GM12878 (cell line): ENCODE results near the gene FMNL3. TPM values are rescaled to one million over a fixed set of nuclear protein-coding genes. Genes with fewer than 3 reads are reported as not detected.
A peak's percentile ranks its signal among the peaks of the same experiment; 100 is the strongest.

Experiments used
- ATAC-seq: fragments of 200-7000 bp; cut with Tn5 transposase; 3 replicates; pipeline ENCODE4 v1.9.1; 2020; ENCODE audit warnings: mild to moderate bottlenecking, moderate library complexity
- BruUV-seq: library from RNA; stranded (reverse); fragments of 400-500 nt; replicated peaks from 2 replicates; lab custom pipeline; 2021; lab: Mats Ljungman, UMichigan
- CTCF ChIA-PET: fragments of 300-600 bp; sonication (Branson Sonifier 250); formaldehyde crosslinking; extraction: SDS; loops from one replicate; lab custom pipeline; 2021; ENCODE audit warnings: inconsistent platforms; lab: Yijun Ruan, JAX
- POLR2A ChIA-PET: fragments of 350-600 bp; formaldehyde crosslinking; extraction: SDS; loops from one replicate; lab custom pipeline; 2021; ENCODE audit warnings: inconsistent platforms; lab: Charles Lee
- RAD21 ChIA-PET: fragments of 300-600 bp; sonication (Branson Sonifier 250); formaldehyde crosslinking; loops from one replicate; lab custom pipeline; 2023; ENCODE audit warnings: antibody characterized with exemption; ENCODE audit not compliant: unreplicated experiment; lab: Charles Lee
- SMC1A ChIA-PET: fragments of 300-600 bp; sonication (Branson Sonifier 250); formaldehyde crosslinking; loops from one replicate; lab custom pipeline; 2023; ENCODE audit not compliant: unreplicated experiment, uncharacterized antibody; lab: Charles Lee
- DNase-seq: peaks from one replicate; pipeline ENCODE4 v3.0.0-alpha.2; 2011; ENCODE audit warnings: low read depth, low spot score
- FAIRE-seq: peaks from 3 replicates; lab custom pipeline; 2011; peaks lifted over from hg19 to GRCh38; lab: Jason Lieb, UNC
- H2AFZ ChIP-seq: 2 replicates; pipeline ENCODE4 v1.6.0; 2011; ENCODE audit warnings: low read depth, low read length, control low read depth; ENCODE audit not compliant: control insufficient read depth
- H3K27ac ChIP-seq: 2 replicates; pipeline ENCODE4 v1.5.1; 2011; ENCODE audit warnings: control low read depth; ENCODE audit not compliant: control insufficient read depth, insufficient read depth
- H3K27me3 ChIP-seq, 2 experiments: replicated peaks in 1 of 2; 2 replicates each; pipeline versions ENCODE4 v1.6.0 to v1.6.1; 2011; ENCODE audit warnings: low read length in 1 of 2; ENCODE audit not compliant: control insufficient read depth in 2 of 2, insufficient read depth in 2 of 2
- H3K36me3 ChIP-seq, 2 experiments: 2 replicates each; pipeline ENCODE4 v1.5.1; 2011; ENCODE audit warnings: low read length in 1 of 2; ENCODE audit not compliant: control insufficient read depth in 2 of 2, insufficient read depth in 2 of 2
- H3K4me1 ChIP-seq: 2 replicates; pipeline ENCODE4 v1.6.1; 2011; ENCODE audit warnings: mild to moderate bottlenecking, low read length, moderate library complexity, mixed read lengths; ENCODE audit not compliant: control insufficient read depth, insufficient read depth
- H3K4me2 ChIP-seq: 2 replicates; pipeline ENCODE4 v1.6.0; 2011; ENCODE audit warnings: control low read depth; ENCODE audit not compliant: control insufficient read depth, insufficient read depth
- H3K4me3 ChIP-seq: fragments of 200-600 bp; sonication (generic); 2 replicates; pipeline ENCODE4 v1.5.1; 2016
- H3K79me2 ChIP-seq: 2 replicates; pipeline ENCODE4 v1.6.0; 2011; ENCODE audit warnings: low read length; ENCODE audit not compliant: control insufficient read depth, insufficient read depth
- H3K9ac ChIP-seq: 2 replicates; pipeline ENCODE4 v1.8.0; 2011; ENCODE audit warnings: low read length, control low read depth, mixed read lengths; ENCODE audit not compliant: control insufficient read depth, insufficient read depth
- H3K9me3 ChIP-seq: replicated peaks from 3 replicates; pipeline ENCODE4 v1.5.1; 2011; ENCODE audit warnings: mild to moderate bottlenecking, low read length; ENCODE audit not compliant: control insufficient read depth, insufficient read depth
- H4K20me1 ChIP-seq: 2 replicates; pipeline ENCODE4 v1.6.0; 2011; ENCODE audit not compliant: control insufficient read depth, insufficient read depth
- CBFB ChIP-seq: IDR thresholded peaks from 2 replicates; pipeline ENCODE4 v1.6.1; 2016; ENCODE audit warnings: antibody characterized with exemption, low read depth
- ESRRA ChIP-seq: IDR thresholded peaks from 2 replicates; pipeline ENCODE4 v1.6.1; 2012; ENCODE audit warnings: mild to moderate bottlenecking, low read length, improper control_type of control experiment
- MTA3 ChIP-seq: IDR thresholded peaks from 2 replicates; pipeline ENCODE4 v1.6.1; 2012; ENCODE audit warnings: low read length, inconsistent platforms, borderline replicate concordance
- POLR2AphosphoS5 ChIP-seq: IDR thresholded peaks from 2 replicates; pipeline ENCODE4 v1.6.1; 2011; ENCODE audit warnings: mild to moderate bottlenecking, low read length, inconsistent platforms
- RCOR1 ChIP-seq: conservative IDR thresholded peaks from 2 replicates; pipeline ENCODE4 v1.6.1; 2012; ENCODE audit warnings: low read depth, low read length, improper control_type of control experiment
- TARDBP ChIP-seq: IDR thresholded peaks from 2 replicates; pipeline ENCODE4 v1.6.1; 2016; ENCODE audit warnings: borderline replicate concordance
- TBL1XR1 ChIP-seq: IDR thresholded peaks from 2 replicates; pipeline ENCODE4 v1.6.1; 2012; ENCODE audit warnings: low read depth, low read length, improper control_type of control experiment
- WGBS: methylation state at CpG from one replicate; pipeline ENCODE4 v1.1.6; 2016; ENCODE audit warnings: low lambda C conversion rate; ENCODE audit not compliant: insufficient replicate concordance, insufficient coverage; ENCODE audit errors: missing lambda C conversion rate; 5-methylcytosine and 5-hydroxymethylcytosine counted together
- in situ Hi-C: fragments of 300-500 bp; cut with MboI; formaldehyde crosslinking; loops from 9 replicates; pipeline ENCODE4 v1.14.3; 2018; ENCODE audit warnings: mixed read lengths
- intact Hi-C: fragments of 100-400 bp; cut with micrococcal nuclease; formaldehyde crosslinking; loops from one replicate; pipeline ENCODE4 v1.14.2; 2022; ENCODE audit not compliant: unreplicated experiment
- polyA plus RNA-seq, 11 experiments: library from polyadenylated mRNA; depleted of rRNA in 4 of 11; unstranded in 6 of 11; stranded (reverse) in 5 of 11; fragments of >200 nt; fragmentation: Nextera tagmentation in 4 of 11; fragmentation: Illumina TruSeq in 1 of 11; extraction: Ambion mirVana in 4 of 11; extraction: Trizol in 1 of 11; gene quantifications; 1 replicate in 1 of 11; 2 replicates in 10 of 11; pipeline versions ENCODE4 v1.2.1 to v1.2.3, GENCODE V29; 2011 to 2016; ENCODE audit warnings: inconsistent platforms in 2 of 11, missing spikeins in 2 of 11, low read depth in 1 of 11
- total RNA-seq, 4 experiments: library from RNA; depleted of rRNA in 3 of 4; stranded (reverse); fragments of >200 nt in 3 of 4; fragmentation: Illumina TruSeq in 1 of 4; extraction: Trizol in 1 of 4; gene quantifications; 2 replicates each; pipeline versions ENCODE4 v1.2.1 to v1.2.3, GENCODE V29; 2013 to 2021

FMNL3 gene
- total and polyA plus RNA-seq, 10 of the 15 experiments (the other 5 are each of a cell fraction or from before 2014, with no cell fraction given): 3.0 to 64.9 (median 30.9) TPM

GRCh38 chr12:49632401-49632800, 74.8 kb downstream of the FMNL3 start:
- ChIA-PET CTCF (interaction anchor here (1.0 to 20.4 kb wide), 4 partner anchors 9 to 109 kb away, joined by 3 to 486 read pairs (median 4); partner anchors contain the start of genes FMNL3 and TMBIM6), POLR2A (no interaction called here), SMC1A (no interaction called here), RAD21 (no interaction called here)
- Histone ChIP-seq H3K27me3 (no peaks in the 10 kb centered on the region), H3K4me1 (peaks cover 3% of the 10 kb centered on the region; the same call in 1 of the 2 replicates), H3K27ac (no peak overlapping the region), H2AFZ (no peak overlapping the region), H3K36me3 (no peaks in the 10 kb centered on the region; a peak in 1 of 4 replicates), H3K4me3 (no peak overlapping the region), H3K79me2 (no peaks in the 10 kb centered on the region), H3K9me3 (no peaks in the 10 kb centered on the region), H4K20me1 (no peaks in the 10 kb centered on the region), H3K9ac (no peak overlapping the region), H3K4me2 (no peak overlapping the region)
- no peak for TF ChIP-seq MTA3
- peak; percentile 35; the same call in 1 of the 2 replicates for TF ChIP-seq POLR2AphosphoS5
- TF ChIP-seq ESRRA: no peak
- DNase-seq (no peak), FAIRE-seq (no peak), ATAC-seq (no peak)
- BruUV-seq: no TSS peak
- intact Hi-C loops: loop anchor here (10.0 kb wide), 1 partner anchor 202 kb away; no protein-coding TSS in a partner anchor
- in situ Hi-C loops: no loop called here
- WGBS: 95% methylated on average over 9 of the region's 9 CpGs

- no peak for FAIRE-seq
- Histone ChIP-seq H3K27ac (no peak overlapping the region), H2AFZ (no peak overlapping the region), H3K79me2 (no peaks in the 10 kb centered on the region), H3K4me2 (no peak overlapping the region), H3K36me3 (no peaks in the 10 kb centered on the region; a peak in 1 of 4 replicates), H4K20me1 (no peaks in the 10 kb centered on the region), H3K27me3 (no peaks in the 10 kb centered on the region), H3K4me3 (no peak overlapping the region), H3K9ac (no peak overlapping the region), H3K9me3 (no peaks in the 10 kb centered on the region), H3K4me1 (no peaks in the 10 kb centered on the region)
- ChIA-PET POLR2A (interaction anchor here (0.5 kb wide), 1 partner anchor 30 kb away, joined by 3 read pairs; no protein-coding TSS in a partner anchor), RAD21 (no interaction called here), CTCF (interaction anchor here (0.8 to 20.4 kb wide), 3 partner anchors 10 to 78 kb away, joined by 3 to 486 read pairs (median 3); partner anchors contain the start of gene FMNL3), SMC1A (interaction anchor here (0.9 to 1.3 kb wide), 2 partner anchors 64 to 74 kb away, joined by 3 read pairs; no protein-coding TSS in a partner anchor)
- TF ChIP-seq CBFB (no peak), TBL1XR1 (no peak), TARDBP (no peak), RCOR1 (no peak)
- no peak for DNase-seq
- BruUV-seq: no TSS peak
- WGBS: 59% methylated on average over 6 of the region's 6 CpGs
- no peak for ATAC-seq
- in situ Hi-C loops: no loop called here
- intact Hi-C loops: loop anchor here (10.0 kb wide), 1 partner anchor 203 kb away; no protein-coding TSS in a partner anchor
Observed at GRCh38 chr12:49631336-49631907, 75.8 kb downstream of the FMNL3 start.
